Body of pancreas (tissue), 4 donors: ENCODE results near the gene CORO1C. TPM values are rescaled to one million over a fixed set of nuclear protein-coding genes. Genes with fewer than 3 reads are reported as not detected.
A peak's percentile ranks its signal among the peaks of the same experiment; 100 is the strongest.

Experiments
- ATAC-seq: fragments of 150-250 bp; one replicate; pipeline ENCODE4 v1.9.1; 2016
- DNase-seq, 4 donors: peaks; one replicate each; pipeline ENCODE4 v3.0.0-alpha.2; 2019
- H3K27ac ChIP-seq, 4 donors: fragments of 200-600 bp; sonication (generic); 1 replicate in 3 of 4; 2 replicates in 1 of 4; pipeline versions ENCODE4 v1.5.1 to v1.6.1; 2016 to 2019; ENCODE audit warnings: mild to moderate bottlenecking in 1 of 4, mixed read lengths in 1 of 4, moderate library complexity in 1 of 4
- H3K27me3 ChIP-seq, 2 donors: fragments of 200-600 bp; sonication (generic); one replicate each; pipeline ENCODE4 v1.6.0; 2016; ENCODE audit warnings: mild to moderate bottlenecking in 1 of 2
- H3K36me3 ChIP-seq, 2 donors: fragments of 200-600 bp; sonication (generic); replicated peaks in 1 of 2; 2 replicates each; pipeline ENCODE4 v1.5.1; 2016; ENCODE audit warnings: low read depth in 2 of 2; ENCODE audit not compliant: insufficient read depth in 1 of 2
- H3K4me1 ChIP-seq: fragments of 200-600 bp; sonication (generic); one replicate; pipeline ENCODE4 v1.6.0; 2016
- H3K4me3 ChIP-seq, 2 donors: fragments of 200-600 bp; sonication (generic); 1 replicate in 1 of 2; 2 replicates in 1 of 2; pipeline ENCODE4 v1.5.1; 2016 to 2019
- H3K9me3 ChIP-seq, 3 donors: fragments of 200-600 bp; sonication (generic); 1 replicate in 2 of 3; 2 replicates in 1 of 3; pipeline ENCODE4 v1.5.1; 2016
- POLR2A ChIP-seq, 3 donors: fragments of 450-650 bp; IDR thresholded peaks; one replicate each; pipeline ENCODE4 v1.6.1; 2016; ENCODE audit warnings: antibody characterized with exemption in 3 of 3, mild to moderate bottlenecking in 2 of 3
- WGBS, 2 donors: methylation state at CpG; one replicate each; pipeline ENCODE4 v1.1.5; 2017; 5-methylcytosine and 5-hydroxymethylcytosine counted together
- intact Hi-C: fragments of 100-400 bp; cut with DNase I; formaldehyde crosslinking; loops from one replicate; pipeline ENCODE4 v1.15.1; 2023
- total RNA-seq, 2 donors: library from RNA; depleted of rRNA; stranded (reverse); fragments of >200 nt; gene quantifications; one replicate each; pipeline ENCODE4 v1.1.0, GENCODE V29; 2016
- TF ChIP-seq, protein P1 (sequence below), 7 experiments: fragments of 450-650 bp in 4 of 7; fragments of 200-600 bp in 3 of 7; sonication (generic) in 3 of 7; IDR thresholded peaks; one replicate each; pipeline ENCODE4 v1.5.1; 2016 to 2019; ENCODE audit warnings: antibody characterized with exemption in 7 of 7

Gene CORO1C
- 10 to 100 TPM; 26.7 to 27.4 TPM for total RNA-seq

DNA sequence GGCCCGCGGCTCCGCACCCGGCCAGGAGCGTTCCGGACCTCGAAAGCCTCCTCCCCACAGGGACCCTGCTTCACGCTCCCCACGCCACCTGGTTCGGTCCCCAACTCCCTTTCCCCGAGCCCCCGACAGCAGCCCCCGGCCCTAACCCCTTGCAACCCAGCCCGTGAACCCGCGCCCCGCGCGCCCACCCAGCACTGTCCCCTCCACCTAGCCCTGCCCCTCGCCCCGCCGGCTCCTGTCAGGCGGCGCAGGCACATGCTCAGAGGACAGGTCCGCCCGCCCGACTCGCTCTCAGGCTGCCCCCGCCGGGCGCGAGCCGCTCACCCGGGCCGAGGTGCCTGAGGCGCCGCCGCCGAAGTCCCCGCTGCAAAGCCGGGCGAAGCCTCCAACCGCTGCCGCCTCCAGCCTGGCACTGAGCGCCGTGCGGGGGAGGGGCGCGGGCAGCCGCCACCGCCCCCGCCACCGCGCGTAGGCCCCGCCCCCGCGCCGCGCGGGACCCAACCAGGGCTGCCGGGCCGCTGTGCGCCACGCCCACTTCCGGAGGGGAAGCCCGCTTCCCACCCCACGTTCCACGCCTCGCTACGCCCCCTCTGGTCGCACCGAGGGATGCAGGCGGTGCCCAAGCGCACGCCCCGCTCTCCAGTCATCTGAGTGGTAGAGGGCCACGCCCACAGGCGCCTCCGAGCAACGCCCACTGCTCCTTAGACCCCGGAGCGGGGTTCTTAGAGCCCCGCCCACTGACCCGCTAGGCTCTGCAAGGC, at the start of gene CORO1C:
Gene CORO1C, minus strand, starts transcription at position 414 of the 761 bp plus-strand sequence. CDS start 30,200 bp downstream, outside the sequence.
- Histone ChIP-seq H3K27me3 (no peaks in the 10 kb centered on the region), H3K36me3 (no peaks in the 10 kb centered on the region), H3K4me3 (peak within 1 kb of the TSS; percentile 33 to 98), H3K4me1 (peaks cover 32% of the 10 kb centered on the region), H3K27ac (peak within 1 kb of the TSS; percentile 88 to 97 (median 96)), H3K9me3 (no peaks in the 10 kb centered on the region)
- intact Hi-C loops, result no loop called here
- ATAC-seq (peak; percentile 82), DNase-seq (peak; percentile 96 to 97 (median 96))
- WGBS, 2 donors, result 0 to 1% methylated on average over 1 to 48 of the region's 85 CpGs
- peak; percentile 52 to 87 (median 67) for TF ChIP-seq POLR2A (IDR thresholded peaks at IDR 0.05)
- TF ChIP-seq, protein P1, sequence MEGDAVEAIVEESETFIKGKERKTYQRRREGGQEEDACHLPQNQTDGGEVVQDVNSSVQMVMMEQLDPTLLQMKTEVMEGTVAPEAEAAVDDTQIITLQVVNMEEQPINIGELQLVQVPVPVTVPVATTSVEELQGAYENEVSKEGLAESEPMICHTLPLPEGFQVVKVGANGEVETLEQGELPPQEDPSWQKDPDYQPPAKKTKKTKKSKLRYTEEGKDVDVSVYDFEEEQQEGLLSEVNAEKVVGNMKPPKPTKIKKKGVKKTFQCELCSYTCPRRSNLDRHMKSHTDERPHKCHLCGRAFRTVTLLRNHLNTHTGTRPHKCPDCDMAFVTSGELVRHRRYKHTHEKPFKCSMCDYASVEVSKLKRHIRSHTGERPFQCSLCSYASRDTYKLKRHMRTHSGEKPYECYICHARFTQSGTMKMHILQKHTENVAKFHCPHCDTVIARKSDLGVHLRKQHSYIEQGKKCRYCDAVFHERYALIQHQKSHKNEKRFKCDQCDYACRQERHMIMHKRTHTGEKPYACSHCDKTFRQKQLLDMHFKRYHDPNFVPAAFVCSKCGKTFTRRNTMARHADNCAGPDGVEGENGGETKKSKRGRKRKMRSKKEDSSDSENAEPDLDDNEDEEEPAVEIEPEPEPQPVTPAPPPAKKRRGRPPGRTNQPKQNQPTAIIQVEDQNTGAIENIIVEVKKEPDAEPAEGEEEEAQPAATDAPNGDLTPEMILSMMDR (IDR thresholded peaks at IDR 0.05), result peak; percentile 61 to 91 (median 84)

DNA sequence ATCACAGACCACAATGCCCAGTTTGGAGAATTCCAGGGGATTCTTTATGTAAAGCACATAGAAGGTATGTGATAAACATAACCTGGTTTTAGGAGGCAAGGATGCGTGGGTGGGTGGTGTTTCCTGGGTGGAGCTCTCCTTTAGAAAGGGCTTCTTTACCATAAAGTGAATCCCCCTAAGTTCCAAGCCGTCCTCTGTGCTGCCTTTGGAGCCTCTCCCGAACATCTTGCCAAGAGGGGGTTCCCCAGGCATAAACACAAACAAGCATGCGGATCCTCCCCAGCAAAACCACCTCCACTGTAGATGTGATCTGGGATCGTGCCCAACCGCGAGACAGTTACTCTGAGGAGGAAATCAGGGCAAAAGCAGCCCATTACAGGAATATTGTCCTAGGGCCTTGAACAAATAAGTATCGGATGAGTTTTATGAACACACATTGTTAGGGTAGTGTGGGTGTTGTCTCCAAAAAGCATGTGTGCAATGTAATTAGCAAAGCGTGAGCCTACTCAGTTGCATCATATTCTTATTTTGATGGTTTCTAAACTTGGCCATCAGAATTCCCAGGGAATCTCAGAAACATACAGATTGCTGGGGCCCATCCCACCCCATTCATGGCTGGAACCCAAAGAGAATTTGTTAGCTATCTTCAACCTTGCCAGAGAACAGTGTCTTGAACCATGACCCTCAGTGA, 48.8 kb upstream of the CORO1C start:
- Histone ChIP-seq H3K4me3 (no peak overlapping the region), H3K9me3 (no peaks in the 10 kb centered on the region), H3K36me3 (peaks cover 0 to 3% of the 10 kb centered on the region in 2 donors), H3K4me1 (no peaks in the 10 kb centered on the region), H3K27ac (no peak overlapping the region), H3K27me3 (no peaks in the 10 kb centered on the region)
- ATAC-seq, result no peak
- intact Hi-C loops, result no loop called here
- TF ChIP-seq, protein P1 (IDR thresholded peaks at IDR 0.05), result no peak
- no peak for TF ChIP-seq POLR2A (IDR thresholded peaks at IDR 0.05)
- WGBS, 2 donors, result 74 to 78% methylated on average over 9 of the region's 9 CpGs
- DNase-seq, result no peak

DNA sequence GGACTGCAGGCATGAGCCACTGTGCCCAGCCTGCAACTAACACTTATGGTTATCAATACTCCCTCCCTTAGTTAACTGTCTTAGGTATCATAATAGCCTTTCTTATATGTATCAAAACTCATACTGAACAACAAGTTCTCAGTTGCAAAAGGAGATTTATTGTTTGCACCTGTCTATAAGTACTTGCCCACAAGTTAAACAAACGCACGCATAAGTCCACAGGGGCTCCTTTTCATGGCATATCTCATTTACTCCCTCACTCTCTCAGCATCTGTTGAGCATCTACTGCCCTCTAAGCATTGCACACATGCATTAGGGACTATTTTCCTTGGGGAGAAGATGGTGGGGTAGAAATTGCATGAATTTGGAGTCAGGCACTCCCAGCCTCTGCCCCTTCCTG, 46.7 kb upstream of the CORO1C start:
- 59 to 74% methylated on average over 2 of the region's 2 CpGs for WGBS, 2 donors
- Histone ChIP-seq H3K27ac (no peak overlapping the region), H3K4me3 (no peak overlapping the region), H3K36me3 (peaks cover 0 to under 1% of the 10 kb centered on the region in 2 donors), H3K4me1 (no peaks in the 10 kb centered on the region), H3K27me3 (no peaks in the 10 kb centered on the region), H3K9me3 (no peaks in the 10 kb centered on the region)
- TF ChIP-seq POLR2A (IDR thresholded peaks at IDR 0.05), result no peak
- TF ChIP-seq, protein P1 (IDR thresholded peaks at IDR 0.05), result no peak
- intact Hi-C loops, result no loop called here
- ATAC-seq (no peak), DNase-seq (no peak)

DNA sequence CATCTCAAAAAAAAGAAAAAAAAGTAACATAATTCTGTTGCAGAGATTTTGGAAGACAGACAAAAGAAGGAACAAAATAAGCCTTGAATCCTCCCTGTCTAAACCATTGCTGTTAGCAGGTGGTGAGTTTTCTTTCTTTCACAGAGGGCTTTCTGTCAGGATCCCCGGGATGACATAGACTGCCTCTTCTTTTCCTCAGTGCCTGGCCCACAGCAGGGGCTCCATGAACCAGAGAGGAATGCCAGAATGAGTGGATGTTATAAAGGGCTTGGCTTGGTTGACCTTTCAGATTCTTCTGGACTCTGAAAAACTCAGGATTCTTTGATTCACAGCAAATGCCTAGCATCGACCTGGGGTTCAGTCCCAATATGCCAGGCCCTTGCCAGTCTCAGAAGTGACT, 45.8 kb upstream of the CORO1C start:
- H3K9me3 ChIP-seq, result no peaks in the 10 kb centered on the region
- no peaks in the 10 kb centered on the region for H3K4me1 ChIP-seq
- no peak overlapping the region for H3K27ac ChIP-seq
- no peak overlapping the region for H3K4me3 ChIP-seq
- TF ChIP-seq POLR2A (IDR thresholded peaks at IDR 0.05), result no peak
- TF ChIP-seq, protein P1 (IDR thresholded peaks at IDR 0.05), result no peak
- WGBS, 2 donors, result 46 to 48% methylated on average over 2 of the region's 2 CpGs
- ATAC-seq (no peak), DNase-seq (no peak)
- no peaks in the 10 kb centered on the region for H3K27me3 ChIP-seq
- intact Hi-C loops, result no loop called here
- no peaks in the 10 kb centered on the region for H3K36me3 ChIP-seq
